Ovary (tissue), 3 donors: ENCODE data around the gene ADK.

Experiments
- CTCF ChIP-seq, 3 donors: fragments of 450-650 bp in 2 of 3; fragments of 200-600 bp in 1 of 3; IDR thresholded peaks; one replicate each; pipeline versions ENCODE4 v1.5.1 to v1.8.0; 2016 to 2022; ENCODE audit warnings: antibody characterized with exemption in 3 of 3, mild to moderate bottlenecking in 1 of 3
- POLR2A ChIP-seq: fragments of 450-650 bp; IDR thresholded peaks from one replicate; pipeline ENCODE4 v1.6.1; 2017; ENCODE audit warnings: antibody characterized with exemption, mild to moderate bottlenecking, moderate library complexity
- donor health status: DM: no; HTN: no; CAD: no.

- TF ChIP-seq CTCF (IDR thresholded peaks at IDR 0.05) (no peak), POLR2A (no peak)
These were observed 226.5 kb downstream of the ADK start for GRCh38 chr10:74377476-74377875.
